HepG2 (cell line): ENCODE results near the gene SDK2. TPM values are rescaled to one million over a fixed set of nuclear protein-coding genes. Genes with fewer than 3 reads are reported as not detected.

Experiments used
- ATAC-seq: fragments of 200-7000 bp; cut with Tn5 transposase; 3 replicates; pipeline ENCODE4 v1.9.1; 2020; ENCODE audit warnings: mild to moderate bottlenecking, moderate library complexity
- BruUV-seq: library from RNA; stranded (reverse); fragments of 400-500 nt; replicated peaks from 2 replicates; lab custom pipeline; 2021; lab: Mats Ljungman, UMichigan
- CTCF ChIA-PET: fragments of 300-600 bp; formaldehyde crosslinking; extraction: SDS; loops from one replicate; lab custom pipeline; 2021; ENCODE audit warnings: low total read pairs, inconsistent platforms, low intra/inter-chr PET ratio; lab: Yijun Ruan, JAX
- POLR2A ChIA-PET: fragments of 350-600 bp; sonication (Branson Sonifier 250); formaldehyde crosslinking; loops from one replicate; lab custom pipeline; 2020; ENCODE audit warnings: antibody characterized with exemption, inconsistent platforms; lab: Yijun Ruan, JAX
- DNase-seq: peaks from one replicate; pipeline ENCODE4 v3.0.0-alpha.2; 2015; ENCODE audit warnings: low spot score
- FAIRE-seq: peaks from 3 replicates; lab custom pipeline; 2011; peaks lifted over from hg19 to GRCh38; lab: Jason Lieb, UNC
- H2AFZ ChIP-seq: one replicate; pipeline ENCODE4 v1.6.1; 2011; ENCODE audit warnings: low read length, inconsistent platforms
- H3K27ac ChIP-seq: fragments of 300-600 bp; 3 replicates; pipeline ENCODE4 v1.8.0; 2011; ENCODE audit warnings: mixed run types, mild to moderate bottlenecking, mixed read lengths, low read length, inconsistent platforms; ENCODE audit not compliant: insufficient read depth; ENCODE audit errors: extremely low read length
- H3K27me3 ChIP-seq, 2 experiments: fragments of 200-600 bp in 1 of 2; 2 replicates in 1 of 2; 3 replicates in 1 of 2; pipeline versions ENCODE4 v1.6.0 to v1.8.0; 2011; ENCODE audit warnings: low read length in 2 of 2, mild to moderate bottlenecking in 2 of 2, moderate library complexity in 2 of 2, inconsistent platforms in 1 of 2; ENCODE audit not compliant: insufficient read depth in 2 of 2, control insufficient read depth in 1 of 2
- H3K36me3 ChIP-seq, 2 experiments: fragments of 200-600 bp in 1 of 2; replicated peaks in 1 of 2; 2 replicates in 1 of 2; 3 replicates in 1 of 2; pipeline versions ENCODE4 v1.5.1 to v1.8.0; 2011; ENCODE audit warnings: low read length in 2 of 2, inconsistent platforms in 1 of 2; ENCODE audit not compliant: insufficient read depth in 2 of 2, control insufficient read depth in 1 of 2
- H3K4me1 ChIP-seq: 2 replicates; pipeline ENCODE4 v1.5.1; 2012; ENCODE audit warnings: low read length, inconsistent platforms; ENCODE audit not compliant: insufficient read depth
- H3K4me2 ChIP-seq: 2 replicates; pipeline ENCODE4 v1.6.0; 2011; ENCODE audit warnings: low read depth, low read length, inconsistent platforms
- H3K4me3 ChIP-seq, 3 experiments: fragments of 200-600 bp in 1 of 3; sonication (generic), shearing (Covaris generic) in 1 of 3; replicated peaks in 1 of 3; 2 replicates each; pipeline ENCODE4 v1.5.1; 2011 to 2016; ENCODE audit warnings: low read length in 3 of 3, inconsistent platforms in 2 of 3, low read depth in 2 of 3, mild to moderate bottlenecking in 2 of 3, control low read depth in 1 of 3, mixed read lengths in 1 of 3; ENCODE audit not compliant: insufficient read depth in 1 of 3
- H3K79me2 ChIP-seq: one replicate; pipeline ENCODE4 v1.6.1; 2011; ENCODE audit warnings: low read length, inconsistent platforms; ENCODE audit not compliant: insufficient read depth
- H3K9ac ChIP-seq: 2 replicates; pipeline ENCODE4 v1.6.0; 2011; ENCODE audit warnings: mild to moderate bottlenecking, low read depth, low read length, inconsistent platforms; ENCODE audit not compliant: insufficient read depth
- H3K9me3 ChIP-seq: 2 replicates; pipeline ENCODE4 v1.5.1; 2012; ENCODE audit warnings: mild to moderate bottlenecking, low read length
- H4K20me1 ChIP-seq: 2 replicates; pipeline ENCODE4 v1.6.0; 2011; ENCODE audit warnings: inconsistent platforms, mild to moderate bottlenecking, low read length, moderate library complexity; ENCODE audit not compliant: insufficient read depth
- ARID2 ChIP-seq: sonication (generic); formaldehyde crosslinking; IDR thresholded peaks from 2 replicates; pipeline ENCODE4 v1.8.1; 2022; ENCODE audit warnings: mild to moderate bottlenecking, missing genetic modification reagents, borderline replicate concordance
- EZH2 ChIP-seq: conservative IDR thresholded peaks from 2 replicates; pipeline ENCODE4 v1.6.1; 2012; ENCODE audit warnings: mild to moderate bottlenecking, low read depth, low read length, moderate library complexity
- ZNF768 ChIP-seq: sonication (generic); formaldehyde crosslinking; IDR thresholded peaks from 2 replicates; pipeline ENCODE4 v1.4.0; 2020; ENCODE audit warnings: missing genetic modification reagents
- WGBS: methylation state at CpG from one replicate; pipeline ENCODE4 v1.1.6; 2017; ENCODE audit warnings: low lambda C conversion rate; 5-methylcytosine and 5-hydroxymethylcytosine counted together
- in situ Hi-C: cut with HindIII; loops from 2 replicates; pipeline ENCODE4 v1.10.0; 2017; ENCODE audit warnings: low pct_unique_long_range_greater_than_20kb; ENCODE audit not compliant: extremely low pct_ligation_motif_present
- intact Hi-C: fragments of 100-400 bp; cut with micrococcal nuclease; formaldehyde crosslinking; loops from one replicate; pipeline ENCODE4 v1.10.0; 2022; ENCODE audit not compliant: unreplicated experiment
- polyA plus RNA-seq, 8 experiments: library from polyadenylated mRNA; depleted of rRNA in 3 of 8; stranded (reverse) in 7 of 8; unstranded in 1 of 8; fragments of >200 nt; fragmentation: Illumina TruSeq in 4 of 8; extraction: Trizol in 4 of 8; gene quantifications; 2 replicates each; pipeline versions ENCODE4 v1.2.1 to v1.2.3, GENCODE V29; 2011 to 2016; ENCODE audit warnings: low read depth in 4 of 8, missing spikeins in 1 of 8, mixed read lengths in 1 of 8; ENCODE audit not compliant: insufficient read depth in 1 of 8
- total RNA-seq, 5 experiments: library from RNA; depleted of rRNA; stranded (reverse); fragments of >200 nt; fragmentation: Illumina TruSeq; extraction: Trizol; gene quantifications; 2 replicates each; pipeline ENCODE4 v1.2.3, GENCODE V29; 2016; ENCODE audit warnings: low read depth in 1 of 5
- TF ChIP-seq, protein P1 (sequence below): sonication (generic); formaldehyde crosslinking; IDR thresholded peaks from 2 replicates; pipeline ENCODE4 v1.4.0; 2020; ENCODE audit warnings: mild to moderate bottlenecking, missing genetic modification reagents

SDK2 gene
- total and polyA plus RNA-seq, 2 of the 13 experiments (the other 11 are each of a cell fraction or from before 2014, with no cell fraction given), result not detected

DNA sequence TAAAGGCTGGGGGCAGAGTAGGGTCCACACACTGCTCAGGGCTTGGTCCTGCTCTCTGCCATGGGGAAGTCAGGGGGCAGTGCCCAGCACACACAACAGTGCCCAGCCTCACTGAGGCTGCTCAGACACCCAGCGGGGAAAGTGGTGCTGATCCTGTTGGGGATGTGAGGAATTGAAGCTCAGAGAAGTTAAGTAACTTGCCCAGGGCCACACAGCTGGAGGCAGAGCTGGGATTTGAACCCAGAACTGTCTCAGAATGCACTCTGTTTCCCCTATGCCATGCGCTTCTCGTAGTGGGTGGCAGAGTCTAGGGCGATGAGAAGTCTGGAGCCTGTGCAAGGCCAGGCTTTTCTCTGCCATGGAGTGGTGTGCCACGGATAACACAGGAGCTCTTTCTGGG is 59.3 kb downstream of the SDK2 start:
- BruUV-seq, result no TSS peak
- Histone ChIP-seq H3K27me3 (peaks cover 5 to 79% of the 10 kb centered on the region in 2 experiments), H2AFZ (no peak overlapping the region), H3K4me3 (no peak overlapping the region), H3K4me1 (no peaks in the 10 kb centered on the region), H3K27ac (no peak overlapping the region), H4K20me1 (peaks cover 5% of the 10 kb centered on the region; the same call in 1 of the 2 replicates), H3K4me2 (no peak overlapping the region), H3K79me2 (no peaks in the 10 kb centered on the region), H3K9me3 (no peaks in the 10 kb centered on the region), H3K9ac (no peak overlapping the region), H3K36me3 (no peaks in the 10 kb centered on the region)
- intact Hi-C loops (no loop called here), in situ Hi-C loops (no loop called here)
- WGBS, result 2% methylated on average over 5 of the region's 5 CpGs
- POLR2A ChIA-PET, result no interaction called here
- peak; percentile 91 for TF ChIP-seq ZNF768 (CRISPR knock-in tag)
- TF ChIP-seq, protein P1, sequence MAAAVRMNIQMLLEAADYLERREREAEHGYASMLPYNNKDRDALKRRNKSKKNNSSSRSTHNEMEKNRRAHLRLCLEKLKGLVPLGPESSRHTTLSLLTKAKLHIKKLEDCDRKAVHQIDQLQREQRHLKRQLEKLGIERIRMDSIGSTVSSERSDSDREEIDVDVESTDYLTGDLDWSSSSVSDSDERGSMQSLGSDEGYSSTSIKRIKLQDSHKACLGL (CRISPR knock-in tag), result no peak
- FAIRE-seq, result no peak
- DNase-seq, result no peak
- no peak for ATAC-seq
- CTCF ChIA-PET, result no interaction called here

DNA sequence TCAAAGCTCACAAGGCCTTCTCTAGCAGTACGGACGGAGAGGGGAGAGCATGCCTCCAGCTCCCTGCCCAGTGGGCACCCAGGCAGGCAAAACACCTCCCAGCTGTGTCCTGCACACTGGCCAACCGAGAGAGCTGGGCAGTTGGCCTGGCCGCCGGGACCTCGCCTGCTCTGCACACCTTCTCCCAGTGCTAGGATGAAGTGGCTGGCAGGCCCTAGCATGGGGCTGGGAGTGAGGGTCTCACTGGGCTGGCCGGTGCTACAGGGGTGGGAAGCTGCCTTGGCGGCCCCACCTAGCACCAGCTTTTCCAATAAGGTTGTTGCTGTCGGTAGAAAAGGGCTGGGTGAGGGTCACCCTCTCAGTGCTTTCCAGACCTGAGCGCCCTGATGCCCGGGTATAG is 60.2 kb downstream of the SDK2 start:
- H3K4me3 ChIP-seq, result no peak overlapping the region
- peaks cover 5% of the 10 kb centered on the region; the same call in 1 of the 2 replicates for H4K20me1 ChIP-seq
- DNase-seq, result no peak
- BruUV-seq, result no TSS peak
- in situ Hi-C loops, result no loop called here
- POLR2A ChIA-PET, result no interaction called here
- WGBS, result 7% methylated on average over 8 of the region's 11 CpGs
- no peak for FAIRE-seq
- CTCF ChIA-PET, result no interaction called here
- H3K9me3 ChIP-seq, result no peaks in the 10 kb centered on the region
- intact Hi-C loops, result no loop called here
- no peak overlapping the region for H3K9ac ChIP-seq
- no peak for ATAC-seq
- H3K27ac ChIP-seq, result no peak overlapping the region
- H3K36me3 ChIP-seq, result no peaks in the 10 kb centered on the region
- H3K4me1 ChIP-seq, result no peaks in the 10 kb centered on the region
- H3K79me2 ChIP-seq, result no peaks in the 10 kb centered on the region
- TF ChIP-seq EZH2 (peak; percentile 43; the same call in 1 of the 2 replicates), ARID2 (no peak)
- peaks cover 5 to 76% of the 10 kb centered on the region in 2 experiments for H3K27me3 ChIP-seq
- no peak overlapping the region for H3K4me2 ChIP-seq
- H2AFZ ChIP-seq, result no peak overlapping the region
